OCI-LY1 (cell line): Measurements from ENCODE around the gene CCM2.

Experiments
- H2AFZ ChIP-seq: fragments of 200-600 bp; sonication (generic), shearing (Covaris generic); 2 replicates; pipeline ENCODE4 v1.6.0; 2014; ENCODE audit warnings: antibody characterized with exemption, mild to moderate bottlenecking, low read length
- H3F3A ChIP-seq: fragments of 200-600 bp; sonication (generic), shearing (Covaris generic); 2 replicates; pipeline ENCODE4 v1.6.0; 2014; ENCODE audit warnings: mild to moderate bottlenecking, antibody characterized with exemption, low read length, moderate library complexity; ENCODE audit not compliant: insufficient read depth
- H3K27ac ChIP-seq: fragments of 200-600 bp; sonication (generic); 2 replicates; pipeline ENCODE4 v1.5.1; 2014; ENCODE audit warnings: low read length, mixed run types, mild to moderate bottlenecking, low read depth; ENCODE audit not compliant: poor library complexity, severe bottlenecking
- H3K27me3 ChIP-seq: fragments of 200-600 bp; sonication (generic); 2 replicates; pipeline ENCODE4 v1.6.0; 2014; ENCODE audit warnings: antibody characterized with exemption, mild to moderate bottlenecking, low read length, moderate library complexity; ENCODE audit not compliant: insufficient read depth
- H3K36me3 ChIP-seq: fragments of 200-600 bp; sonication (generic); 2 replicates; pipeline ENCODE4 v1.6.1; 2014; ENCODE audit warnings: mild to moderate bottlenecking, antibody characterized with exemption, low read length, moderate library complexity, mixed read lengths; ENCODE audit not compliant: insufficient read depth
- H3K4me1 ChIP-seq: fragments of 200-600 bp; sonication (generic); 2 replicates; pipeline ENCODE4 v1.5.1; 2014; ENCODE audit warnings: mild to moderate bottlenecking, low read length, moderate library complexity; ENCODE audit not compliant: insufficient read depth, severe bottlenecking
- H3K4me2 ChIP-seq: fragments of 200-600 bp; sonication (generic), shearing (Covaris generic); 2 replicates; pipeline ENCODE4 v1.6.1; 2014; ENCODE audit warnings: low read length
- H3K4me3 ChIP-seq: fragments of 200-600 bp; sonication (generic); 2 replicates; pipeline ENCODE4 v1.5.1; 2014; ENCODE audit warnings: low read length, low read depth, mild to moderate bottlenecking, mixed read lengths; ENCODE audit not compliant: poor library complexity, severe bottlenecking
- H3K79me2 ChIP-seq: fragments of 200-600 bp; shearing (Covaris generic); 2 replicates; pipeline ENCODE4 v1.6.1; 2016; ENCODE audit warnings: mixed run types, low read length, mixed read lengths; ENCODE audit not compliant: insufficient read depth
- H3K9ac ChIP-seq: fragments of 200-600 bp; sonication (generic), shearing (Covaris generic); 2 replicates; pipeline ENCODE4 v1.6.1; 2014; ENCODE audit warnings: mild to moderate bottlenecking, low read length, mixed read lengths
- H3K9me2 ChIP-seq: fragments of 200-600 bp; sonication (generic), shearing (Covaris generic); 2 replicates; pipeline ENCODE4 v1.6.1; 2014; ENCODE audit warnings: low read depth, mild to moderate bottlenecking, low read length, mixed read lengths
- H3K9me3 ChIP-seq: fragments of 200-600 bp; shearing (Covaris generic); 2 replicates; pipeline ENCODE4 v1.6.1; 2014; ENCODE audit warnings: low read length, mixed read lengths
- H4K20me1 ChIP-seq: fragments of 200-600 bp; sonication (generic), shearing (Covaris generic); 2 replicates; pipeline ENCODE4 v1.6.0; 2016; ENCODE audit warnings: mild to moderate bottlenecking, low read length; ENCODE audit not compliant: insufficient read depth
- CTCF ChIP-seq: fragments of 200-600 bp; sonication (generic), shearing (Covaris generic); IDR thresholded peaks from 2 replicates; pipeline ENCODE4 v1.5.1; 2017; ENCODE audit warnings: mild to moderate bottlenecking, antibody characterized with exemption, low read length, moderate library complexity, mixed read lengths
- EZH2 ChIP-seq: fragments of 200-600 bp; sonication (generic), shearing (Covaris generic); IDR thresholded peaks from 2 replicates; pipeline ENCODE4 v1.8.0; 2017; ENCODE audit warnings: borderline replicate concordance, mixed run types, mild to moderate bottlenecking, antibody characterized with exemption, low read length, moderate library complexity, mixed read lengths

The CCM2 gene

GRCh38 chr7:45028138-45028919 lies 28.3 kb downstream of the CCM2 start:
- Histone ChIP-seq H2AFZ (no peak overlapping the region), H3K9me3 (peaks cover 3% of the 10 kb centered on the region; the same call in 1 of the 2 replicates), H3K9me2 (no peaks in the 10 kb centered on the region), H3K36me3 (peaks cover 62% of the 10 kb centered on the region), H3K4me3 (peak overlapping the region; percentile 83), H3K27me3 (no peaks in the 10 kb centered on the region), H3K27ac (peak overlapping the region; percentile 98), H3K4me2 (peak overlapping the region; percentile 96), H3K79me2 (peaks cover 92% of the 10 kb centered on the region), H3F3A (peaks cover 18% of the 10 kb centered on the region), H3K9ac (peak overlapping the region; percentile 95), H4K20me1 (no peaks in the 10 kb centered on the region), H3K4me1 (peaks cover 91% of the 10 kb centered on the region)
- TF ChIP-seq EZH2 (no peak), CTCF (no peak)

GRCh38 chr7:45028920-45029344 lies 28.9 kb downstream of the CCM2 start:
- Histone ChIP-seq H3K27me3 (no peaks in the 10 kb centered on the region), H3K4me3 (peak overlapping the region; percentile 83), H3K4me2 (peak overlapping the region; percentile 96), H2AFZ (no peak overlapping the region), H3F3A (peaks cover 18% of the 10 kb centered on the region), H3K4me1 (peaks cover 92% of the 10 kb centered on the region), H3K79me2 (peaks cover 92% of the 10 kb centered on the region), H3K36me3 (peaks cover 67% of the 10 kb centered on the region), H3K9me2 (no peaks in the 10 kb centered on the region), H3K27ac (peak overlapping the region; percentile 98), H3K9me3 (peaks cover 3% of the 10 kb centered on the region; the same call in 1 of the 2 replicates), H4K20me1 (no peaks in the 10 kb centered on the region), H3K9ac (peak overlapping the region; percentile 95)
- no peak for TF ChIP-seq EZH2

- H2AFZ ChIP-seq: no peak overlapping the region
- H4K20me1 ChIP-seq: 0 out of 2 replicates have a peak, but pooled peaks cover 2% of the 10 kb centered on the region
- H3F3A ChIP-seq: peaks cover 6% of the 10 kb centered on the region
- H3K4me3 ChIP-seq: peak overlapping the region; percentile 2
- peaks cover 86% of the 10 kb centered on the region for H3K4me1 ChIP-seq
- H3K27ac ChIP-seq: peak overlapping the region; percentile 45
- H3K4me2 ChIP-seq: peak overlapping the region; percentile 26
- H3K27me3 ChIP-seq: no peaks in the 10 kb centered on the region
- TF ChIP-seq EZH2: no peak
- no peaks in the 10 kb centered on the region for H3K9me3 ChIP-seq
- peak overlapping the region; percentile 6; the same call in 1 of the 2 replicates for H3K9ac ChIP-seq
- H3K36me3 ChIP-seq: peaks cover 76% of the 10 kb centered on the region
- H3K9me2 ChIP-seq: no peaks in the 10 kb centered on the region
- peaks cover 95% of the 10 kb centered on the region for H3K79me2 ChIP-seq
Measured at GRCh38 chr7:45031829-45032228, 31.8 kb downstream of the CCM2 start.

- peak overlapping the region; percentile 26 for H3K4me2 ChIP-seq
- H3K27me3 ChIP-seq: no peaks in the 10 kb centered on the region
- TF ChIP-seq CTCF (no peak), EZH2 (no peak)
- H3K4me3 ChIP-seq: peak overlapping the region; percentile 2
- no peaks in the 10 kb centered on the region for H3K9me3 ChIP-seq
- peaks cover 80% of the 10 kb centered on the region for H3K4me1 ChIP-seq
- peaks cover 79% of the 10 kb centered on the region for H3K36me3 ChIP-seq
- H3K79me2 ChIP-seq: peaks cover 97% of the 10 kb centered on the region
- H4K20me1 ChIP-seq: 0 out of 2 replicates have a peak, but pooled peaks cover 2% of the 10 kb centered on the region
- no peaks in the 10 kb centered on the region for H3F3A ChIP-seq
- H3K9me2 ChIP-seq: no peaks in the 10 kb centered on the region
- peak overlapping the region; percentile 6; the same call in 1 of the 2 replicates for H3K9ac ChIP-seq
- H3K27ac ChIP-seq: peak overlapping the region; percentile 45
- no peak overlapping the region for H2AFZ ChIP-seq
Measured at GRCh38 chr7:45032421-45032820, 32.4 kb downstream of the CCM2 start.
